Adipocyte (in vitro differentiated cells): ENCODE measurements around the gene SLMAP.
A peak's percentile ranks its signal among the peaks of the same experiment; 100 is the strongest.

Experiments
- DNase-seq: peaks from one replicate; pipeline ENCODE4 v3.0.0-alpha.2; 2015; ENCODE audit warnings: low read depth
- H3K27me3 ChIP-seq: replicated peaks from 2 replicates; pipeline ENCODE4 v1.7.0; 2013; ENCODE audit warnings: mild to moderate bottlenecking, low read length, moderate library complexity; ENCODE audit not compliant: control insufficient read depth, insufficient read depth
- H3K36me3 ChIP-seq: 2 replicates; pipeline ENCODE4 v1.7.0; 2013; ENCODE audit warnings: low read length, mild to moderate bottlenecking, moderate library complexity; ENCODE audit not compliant: control insufficient read depth, insufficient read depth, severe bottlenecking
- H3K4me1 ChIP-seq: 2 replicates; pipeline ENCODE4 v1.7.0; 2013; ENCODE audit warnings: mild to moderate bottlenecking, low read length, moderate library complexity; ENCODE audit not compliant: control insufficient read depth, insufficient read depth
- H3K4me3 ChIP-seq: 2 replicates; pipeline ENCODE4 v1.7.0; 2013; ENCODE audit warnings: mild to moderate bottlenecking, low read length, moderate library complexity
- H3K9ac ChIP-seq: 2 replicates; pipeline ENCODE4 v1.7.0; 2013; ENCODE audit warnings: mild to moderate bottlenecking, low read length, moderate library complexity
- H3K9me3 ChIP-seq: 2 replicates; pipeline ENCODE4 v1.7.0; 2013; ENCODE audit warnings: mild to moderate bottlenecking, low read length, moderate library complexity; ENCODE audit not compliant: control insufficient read depth

SLMAP gene

DNA sequence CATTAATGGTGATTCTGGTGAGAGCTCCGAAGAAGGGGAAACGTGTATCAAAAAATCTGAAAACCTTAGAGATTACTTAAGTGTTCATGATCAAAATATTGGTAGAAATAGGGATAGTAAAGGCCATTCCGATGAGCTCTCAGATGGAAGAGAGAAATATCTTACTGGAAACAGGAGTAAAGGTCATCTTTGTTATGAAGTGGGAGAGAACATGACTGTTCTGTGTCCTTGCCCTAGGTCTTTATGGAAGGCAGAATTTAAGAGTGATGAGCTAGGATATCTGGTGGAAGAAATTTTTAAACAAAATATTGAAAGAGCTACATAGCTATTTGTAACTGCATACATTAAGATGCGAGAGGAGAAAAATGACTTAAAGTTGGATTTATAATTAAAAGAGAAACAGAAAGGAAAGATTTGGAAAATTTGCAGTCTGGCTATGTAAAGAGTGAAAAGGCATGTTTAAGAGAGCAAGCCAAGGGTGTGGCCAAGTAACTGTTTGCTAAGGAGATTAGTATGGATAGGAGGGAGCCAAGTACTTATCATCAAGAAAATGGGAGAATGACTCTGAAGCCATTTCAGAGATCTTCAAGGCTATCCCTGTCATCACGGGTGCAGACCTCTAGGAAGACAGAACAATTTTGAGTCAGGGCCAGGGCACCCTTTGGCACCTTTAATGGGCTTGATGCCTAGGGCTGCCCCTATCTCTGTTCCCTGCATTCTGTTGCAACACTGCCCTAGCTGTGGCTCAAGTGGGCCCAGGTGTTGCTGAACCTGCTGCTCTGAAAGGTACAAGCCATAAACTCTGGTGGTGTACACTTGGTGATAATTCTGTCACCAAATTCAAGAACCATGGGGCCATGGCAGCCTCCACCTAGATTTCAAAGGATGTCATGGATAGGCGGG, 27.3 kb downstream of the SLMAP start:
- Histone ChIP-seq H3K27me3 (no peaks in the 10 kb centered on the region), H3K9ac (no peak overlapping the region), H3K9me3 (no peaks in the 10 kb centered on the region), H3K36me3 (no peaks in the 10 kb centered on the region), H3K4me3 (peak overlapping the region; percentile 9), H3K4me1 (peaks cover 14% of the 10 kb centered on the region)
- DNase-seq = peak; percentile 27

DNA sequence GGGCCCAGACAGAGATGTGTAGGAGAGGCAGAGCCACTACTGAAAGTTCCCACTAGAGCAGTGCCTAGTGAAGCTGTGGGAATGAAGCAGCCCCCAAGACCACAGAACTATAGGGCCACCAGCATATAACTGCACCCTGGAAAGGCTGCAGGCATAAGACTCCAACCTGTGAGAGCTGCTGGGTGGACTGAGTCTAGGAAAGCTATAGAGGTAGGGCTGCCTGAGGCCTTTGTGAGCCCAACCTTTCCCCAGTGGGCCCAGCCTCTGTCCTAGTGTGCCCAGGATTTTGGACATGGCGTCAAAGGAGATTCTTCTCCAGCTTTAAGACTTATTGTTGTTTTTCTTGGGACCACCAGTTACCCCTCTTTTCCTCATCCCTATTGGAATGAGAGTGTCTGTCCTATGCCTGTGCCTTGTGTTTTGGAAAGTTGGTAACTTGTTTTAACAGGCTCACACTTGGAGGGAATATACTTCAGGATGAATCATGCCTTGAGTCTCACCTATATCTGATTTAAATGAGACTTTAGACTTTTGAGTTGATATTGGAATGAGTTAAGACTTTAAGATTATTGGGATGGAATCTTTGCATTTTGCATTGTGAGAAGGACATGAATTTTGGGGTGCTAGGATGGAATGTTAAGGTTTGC, 28.1 kb downstream of the SLMAP start:
- Histone ChIP-seq H3K27me3 (no peaks in the 10 kb centered on the region), H3K4me3 (no peak overlapping the region), H3K9ac (no peak overlapping the region), H3K4me1 (peaks cover 17% of the 10 kb centered on the region), H3K9me3 (no peaks in the 10 kb centered on the region), H3K36me3 (no peaks in the 10 kb centered on the region)
- no peak for DNase-seq

DNA sequence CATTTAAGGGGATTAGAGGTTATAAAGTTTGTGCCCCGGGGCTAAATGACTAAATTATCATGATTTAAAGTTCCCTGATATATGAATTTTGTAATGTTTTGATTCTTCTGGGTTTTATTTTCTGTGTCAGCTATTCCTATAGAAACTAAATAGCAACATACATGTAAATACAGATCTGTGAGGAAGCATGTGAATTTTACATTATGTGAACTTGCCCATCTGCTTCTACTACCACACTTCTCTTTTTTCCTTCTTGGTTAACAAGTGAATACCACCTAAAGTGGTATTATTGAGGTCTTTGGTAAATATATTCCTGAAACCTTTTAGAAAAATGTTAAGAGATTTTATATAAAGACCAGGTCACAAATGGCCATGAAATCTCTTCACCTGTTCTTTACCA, 29.3 kb downstream of the SLMAP start:
- no peaks in the 10 kb centered on the region for H3K27me3 ChIP-seq
- H3K4me3 ChIP-seq = no peak overlapping the region
- H3K9ac ChIP-seq = no peak overlapping the region
- no peaks in the 10 kb centered on the region for H3K36me3 ChIP-seq
- H3K4me1 ChIP-seq = peaks cover 19% of the 10 kb centered on the region
- H3K9me3 ChIP-seq = no peaks in the 10 kb centered on the region
- no peak for DNase-seq

- peaks cover 14% of the 10 kb centered on the region for H3K4me1 ChIP-seq
- no peak for DNase-seq
These were observed 31.9 kb downstream of the SLMAP start for GRCh38 chr3:57787867-57788623.

DNA sequence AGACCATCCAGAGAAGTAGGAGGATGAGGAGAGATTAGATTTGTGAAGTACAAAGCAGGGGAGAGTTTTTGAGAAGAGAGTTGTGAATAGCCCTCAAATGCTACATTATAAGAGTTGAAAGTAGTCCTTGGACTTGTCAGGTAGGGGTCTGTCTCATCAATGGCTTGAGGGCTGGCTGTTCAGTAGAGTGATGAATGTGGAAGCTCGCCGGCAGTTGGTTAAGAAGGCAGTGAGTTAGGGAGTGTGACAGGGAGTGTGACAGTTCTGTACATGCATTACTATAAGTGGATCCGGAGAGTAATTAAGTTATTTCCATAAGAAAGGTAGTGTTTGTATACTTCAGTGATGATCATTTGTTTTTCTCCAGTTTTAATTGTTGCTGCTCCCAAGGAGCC, 32.5 kb downstream of the SLMAP start:
- Histone ChIP-seq H3K4me3 (no peak overlapping the region), H3K9me3 (no peaks in the 10 kb centered on the region), H3K27me3 (no peaks in the 10 kb centered on the region), H3K4me1 (peaks cover 8% of the 10 kb centered on the region), H3K36me3 (no peaks in the 10 kb centered on the region), H3K9ac (no peak overlapping the region)
- DNase-seq = no peak

More at GRCh38 chr3:57787867-57788623, 31.9 kb downstream of the SLMAP start:
- Histone ChIP-seq H3K36me3 (no peaks in the 10 kb centered on the region), H3K4me3 (no peak overlapping the region), H3K9ac (no peak overlapping the region), H3K9me3 (no peaks in the 10 kb centered on the region), H3K27me3 (no peaks in the 10 kb centered on the region)

DNA sequence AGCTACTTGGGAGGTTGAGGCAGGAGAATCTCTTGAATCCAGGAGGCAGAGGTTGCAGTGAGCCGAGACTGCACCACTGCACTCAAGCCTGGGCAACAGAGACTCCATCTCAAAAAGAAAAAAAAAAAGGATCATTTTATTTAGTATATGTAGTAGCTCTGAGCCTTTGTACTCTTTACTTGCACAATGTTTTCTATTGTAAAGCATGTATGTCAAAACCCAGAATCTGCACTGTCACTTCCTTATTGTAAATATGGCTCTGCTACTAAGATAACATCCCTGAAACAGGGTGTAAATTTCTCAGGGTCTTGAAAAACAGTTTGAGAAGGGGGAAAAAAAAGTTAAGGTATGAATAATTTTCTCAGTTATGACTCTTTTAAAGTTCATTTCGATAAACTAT, 35.1 kb downstream of the SLMAP start:
- DNase-seq = peak; percentile 22
- Histone ChIP-seq H3K4me1 (peaks cover 19% of the 10 kb centered on the region), H3K9ac (no peak overlapping the region), H3K27me3 (no peaks in the 10 kb centered on the region), H3K36me3 (no peaks in the 10 kb centered on the region), H3K4me3 (no peak overlapping the region), H3K9me3 (no peaks in the 10 kb centered on the region)

DNA sequence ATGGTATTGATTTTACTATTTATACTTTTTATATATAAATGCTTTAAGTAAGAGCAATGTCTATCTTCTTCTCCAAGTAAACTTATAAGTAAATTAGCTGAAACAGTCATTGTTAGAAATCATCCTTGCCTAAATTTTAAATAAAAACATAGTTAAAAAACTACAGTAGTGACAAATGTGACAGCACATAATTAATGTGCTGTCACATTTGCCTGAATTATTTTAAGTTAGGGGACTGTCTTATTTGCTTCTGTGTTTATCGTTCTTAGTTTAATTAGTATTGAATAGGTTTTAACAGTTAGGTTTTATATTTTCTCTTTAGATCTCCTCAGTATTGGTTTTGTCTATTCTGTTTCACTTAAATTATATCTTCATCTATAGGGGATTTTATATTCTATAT, 36.1 kb downstream of the SLMAP start:
- Histone ChIP-seq H3K9ac (no peak overlapping the region), H3K9me3 (no peaks in the 10 kb centered on the region)

DNA sequence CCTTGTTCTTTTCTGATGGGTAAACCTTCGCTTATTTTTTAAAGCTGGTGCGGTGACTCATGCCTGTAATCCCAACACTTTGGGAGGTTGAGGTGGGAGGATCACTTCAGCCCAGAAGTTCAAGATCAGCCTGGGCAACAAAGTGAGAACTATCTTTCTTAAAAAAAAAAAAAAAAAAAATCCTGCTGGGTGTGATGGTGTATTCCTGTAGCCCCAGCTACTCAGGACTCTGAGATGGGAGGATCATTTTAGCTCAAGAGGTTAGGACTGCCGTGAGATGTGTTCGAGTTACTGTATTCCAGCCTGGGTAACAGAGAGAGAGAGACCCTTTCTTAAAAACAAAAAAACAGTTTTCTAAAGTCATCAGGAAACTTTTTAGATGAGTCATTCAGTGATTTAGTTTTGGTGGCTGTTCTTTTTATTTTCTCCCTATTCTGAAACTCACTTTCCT, 37.7 kb downstream of the SLMAP start:
- H3K9ac ChIP-seq = peak overlapping the region; percentile 34
- peak; percentile 36 for DNase-seq
- H3K4me1 ChIP-seq = peaks cover 25% of the 10 kb centered on the region
- H3K9me3 ChIP-seq = no peaks in the 10 kb centered on the region
- H3K27me3 ChIP-seq = no peaks in the 10 kb centered on the region
- no peaks in the 10 kb centered on the region for H3K36me3 ChIP-seq
- peak overlapping the region; percentile 53 for H3K4me3 ChIP-seq

More for the DNA sequence above, 36.1 kb downstream of the SLMAP start:
- Histone ChIP-seq H3K27me3 (no peaks in the 10 kb centered on the region), H3K36me3 (no peaks in the 10 kb centered on the region), H3K4me1 (peaks cover 25% of the 10 kb centered on the region), H3K4me3 (no peak overlapping the region)
- no peak for DNase-seq

GRCh38 chr3:57794501-57794900, 38.4 kb downstream of the SLMAP start:
- no peaks in the 10 kb centered on the region for H3K36me3 ChIP-seq
- H3K9ac ChIP-seq = no peak overlapping the region
- no peaks in the 10 kb centered on the region for H3K9me3 ChIP-seq
- H3K4me1 ChIP-seq = peaks cover 20% of the 10 kb centered on the region
- DNase-seq = no peak
- H3K4me3 ChIP-seq = peak overlapping the region; percentile 53
- no peaks in the 10 kb centered on the region for H3K27me3 ChIP-seq

- H3K9ac ChIP-seq = no peak overlapping the region
- no peak overlapping the region for H3K4me3 ChIP-seq
- DNase-seq = no peak
- H3K27me3 ChIP-seq = no peaks in the 10 kb centered on the region
- H3K9me3 ChIP-seq = no peaks in the 10 kb centered on the region
- H3K36me3 ChIP-seq = no peaks in the 10 kb centered on the region
- H3K4me1 ChIP-seq = peaks cover 20% of the 10 kb centered on the region
These were observed 38.8 kb downstream of the SLMAP start for GRCh38 chr3:57794951-57795350.

DNA sequence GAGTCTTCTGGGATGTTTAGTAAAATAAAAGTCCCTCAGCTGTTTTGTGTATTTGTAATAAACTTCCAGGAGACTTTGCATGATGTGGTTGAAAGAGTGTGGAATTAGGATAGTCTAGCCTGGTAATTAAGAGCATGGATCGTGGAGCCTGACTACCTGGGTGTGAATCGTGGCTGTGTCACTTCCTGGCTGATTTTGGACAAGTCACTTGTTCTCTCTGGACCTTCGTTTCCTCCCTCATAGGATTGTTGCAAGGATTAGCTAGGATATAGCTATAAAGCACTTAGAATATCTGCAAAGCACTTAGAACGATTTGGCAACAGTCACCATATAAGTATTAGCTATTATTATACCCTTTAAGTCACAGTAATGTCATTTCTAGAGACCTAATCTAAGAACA, 40.2 kb downstream of the SLMAP start:
- Histone ChIP-seq H3K4me1 (peaks cover 26% of the 10 kb centered on the region), H3K9ac (no peak overlapping the region), H3K9me3 (no peaks in the 10 kb centered on the region), H3K36me3 (no peaks in the 10 kb centered on the region), H3K27me3 (no peaks in the 10 kb centered on the region), H3K4me3 (peak overlapping the region; percentile 3)
- DNase-seq = no peak
